A549 (cell line): ENCODE data around the gene MEF2B. TPM values are rescaled to one million over a fixed set of nuclear protein-coding genes. Genes with fewer than 3 reads are reported as not detected.

ENCODE experiments used
- ATAC-seq, 2 experiments: fragments of 200-7000 bp in 1 of 2; fragments of >200 bp in 1 of 2; cut with Nextera tagmentation in 1 of 2; cut with Tn5 transposase in 1 of 2; 3 replicates each; pipeline versions ENCODE4 v1.8.0 to v1.9.1; 2018 to 2020; ENCODE audit warnings: mild to moderate bottlenecking in 1 of 2, moderate library complexity in 1 of 2
- CTCF ChIA-PET: fragments of 300-600 bp; sonication (Branson Sonifier 250); formaldehyde crosslinking; extraction: SDS; loops from one replicate; lab custom pipeline; 2021; ENCODE audit warnings: antibody characterized with exemption, inconsistent platforms; lab: Yijun Ruan, JAX
- POLR2A ChIA-PET: fragments of 350-600 bp; formaldehyde crosslinking; extraction: SDS; loops from one replicate; lab custom pipeline; 2021; ENCODE audit warnings: antibody characterized with exemption, inconsistent platforms; lab: Yijun Ruan, JAX
- DNase-seq, 2 experiments: peaks; one replicate each; pipeline versions ENCODE4 v3.0.0 to v3.0.0-alpha.2; 2011 to 2016; ENCODE audit warnings: low read depth in 1 of 2, low spot score in 1 of 2
- FAIRE-seq: peaks from 2 replicates; lab custom pipeline; 2011; peaks lifted over from hg19 to GRCh38; lab: Jason Lieb, UNC
- H3K27ac ChIP-seq, 2 experiments: fragments of >200 bp; sonication (Bioruptor Twin); formaldehyde crosslinking; 3 replicates each; pipeline ENCODE4 v1.5.1; 2016 to 2017
- H3K4me1 ChIP-seq: fragments of >200 bp; sonication (Bioruptor Twin); formaldehyde crosslinking; 3 replicates; pipeline ENCODE4 v1.6.1; 2016
- H3K4me2 ChIP-seq: fragments of >200 bp; sonication (Bioruptor Twin); formaldehyde crosslinking; 3 replicates; pipeline ENCODE4 v1.6.1; 2016
- H3K4me3 ChIP-seq: fragments of >200 bp; sonication (Bioruptor Twin); formaldehyde crosslinking; 3 replicates; pipeline ENCODE4 v1.5.1; 2016
- H3K9me3 ChIP-seq: fragments of >200 bp; sonication (Bioruptor Twin); formaldehyde crosslinking; 3 replicates; pipeline ENCODE4 v1.6.1; 2016
- ATOH8 ChIP-seq: fragments of 250-450 bp; sonication (Bioruptor Pico); IDR thresholded peaks from 2 replicates; pipeline ENCODE4 v1.5.0; 2020; ENCODE audit warnings: low read depth, mild to moderate bottlenecking, moderate library complexity
- BCL3 ChIP-seq: fragments of >200 bp; sonication (Bioruptor Twin); formaldehyde crosslinking; IDR thresholded peaks from 3 replicates; pipeline ENCODE4 v1.6.1; 2016
- CHD2 ChIP-seq: fragments of 150-350 bp; IDR thresholded peaks from 2 replicates; pipeline ENCODE4 v1.6.1; 2014; ENCODE audit warnings: low read length; ENCODE audit not compliant: partially characterized antibody
- CHD4 ChIP-seq: fragments of 200-600 bp; sonication (generic); IDR thresholded peaks from 2 replicates; pipeline ENCODE4 v1.6.1; 2016; ENCODE audit warnings: antibody characterized with exemption, mild to moderate bottlenecking, borderline replicate concordance
- EHMT2 ChIP-seq: fragments of 200-600 bp; sonication (generic); IDR thresholded peaks from 2 replicates; pipeline ENCODE4 v1.6.1; 2016; ENCODE audit warnings: antibody characterized with exemption, low read depth, mild to moderate bottlenecking, moderate library complexity
- ELK1 ChIP-seq: fragments of 150-350 bp; IDR thresholded peaks from 2 replicates; pipeline ENCODE4 v1.6.1; 2014; ENCODE audit warnings: low read depth, mild to moderate bottlenecking, low read length
- EP300 ChIP-seq, 2 experiments: fragments of >200 bp; sonication (Bioruptor Twin); formaldehyde crosslinking; IDR thresholded peaks; 2 replicates in 1 of 2; 3 replicates in 1 of 2; pipeline ENCODE4 v1.6.1; 2016 to 2017
- FOXS1 ChIP-seq: fragments of 250-450 bp; sonication (Bioruptor Pico); IDR thresholded peaks from 2 replicates; pipeline ENCODE4 v1.5.0; 2020; ENCODE audit warnings: mild to moderate bottlenecking, moderate library complexity
- GATA3 ChIP-seq: IDR thresholded peaks from 2 replicates; pipeline ENCODE4 v1.6.1; 2012; ENCODE audit warnings: borderline replicate concordance
- HES2 ChIP-seq: fragments of >200 bp; sonication (Bioruptor Twin); formaldehyde crosslinking; IDR thresholded peaks from 2 replicates; pipeline ENCODE4 v1.6.1; 2016
- HEYL ChIP-seq: fragments of 250-450 bp; sonication (Bioruptor Pico); IDR thresholded peaks from 2 replicates; pipeline ENCODE4 v1.8.0; 2021; ENCODE audit warnings: mild to moderate bottlenecking, moderate library complexity
- HOXA7 ChIP-seq: fragments of 250-450 bp; sonication (Bioruptor Pico); IDR thresholded peaks from 2 replicates; pipeline ENCODE4 v1.5.0; 2020; ENCODE audit warnings: mild to moderate bottlenecking, moderate library complexity
- JUNB ChIP-seq: fragments of >200 bp; sonication (Bioruptor Twin); formaldehyde crosslinking; IDR thresholded peaks from 2 replicates; pipeline ENCODE4 v1.6.1; 2016
- KDM5A ChIP-seq: fragments of 200-600 bp; sonication (generic); IDR thresholded peaks from 2 replicates; pipeline ENCODE4 v1.6.1; 2016; ENCODE audit warnings: antibody characterized with exemption, mild to moderate bottlenecking
- MAFK ChIP-seq: fragments of 450-650 bp; IDR thresholded peaks from 2 replicates; pipeline ENCODE4 v1.6.1; 2014; ENCODE audit not compliant: partially characterized antibody
- MAX ChIP-seq: IDR thresholded peaks from 2 replicates; pipeline ENCODE4 v1.6.1; 2012
- MAZ ChIP-seq: fragments of 150-350 bp; IDR thresholded peaks from 2 replicates; pipeline ENCODE4 v1.6.1; 2014; ENCODE audit warnings: antibody characterized with exemption, low read depth, low read length, borderline replicate concordance
- MYC ChIP-seq: IDR thresholded peaks from 2 replicates; pipeline ENCODE4 v1.6.1; 2012; ENCODE audit warnings: mild to moderate bottlenecking, inconsistent platforms, low read length, improper control_type of control experiment, borderline replicate concordance
- NPAS2 ChIP-seq: fragments of 250-450 bp; sonication (Bioruptor Pico); IDR thresholded peaks from 2 replicates; pipeline ENCODE4 v1.8.0; 2022; ENCODE audit warnings: mild to moderate bottlenecking, moderate library complexity, borderline replicate concordance
- POLR2A ChIP-seq: IDR thresholded peaks from 2 replicates; pipeline ENCODE4 v1.6.1; 2012; ENCODE audit warnings: mild to moderate bottlenecking, low read length
- POLR2AphosphoS2 ChIP-seq: conservative IDR thresholded peaks from 2 replicates; pipeline ENCODE4 v1.6.1; 2012; ENCODE audit warnings: low read length, improper control_type of control experiment, inconsistent platforms
- RAD21 ChIP-seq, 2 experiments: fragments of >200 bp in 1 of 2; sonication (Bioruptor Twin) in 1 of 2; formaldehyde crosslinking in 1 of 2; IDR thresholded peaks in 1 of 2; conservative IDR thresholded peaks in 1 of 2; 2 replicates in 1 of 2; 3 replicates in 1 of 2; pipeline ENCODE4 v1.6.1; 2012 to 2018; ENCODE audit warnings: inconsistent platforms in 1 of 2
- RARB ChIP-seq: fragments of 250-450 bp; sonication (Bioruptor Pico); IDR thresholded peaks from 2 replicates; pipeline ENCODE4 v1.8.0; 2021; ENCODE audit warnings: mild to moderate bottlenecking, moderate library complexity
- RNF2 ChIP-seq: fragments of 200-600 bp; sonication (generic); IDR thresholded peaks from 2 replicates; pipeline ENCODE4 v1.6.1; 2016; ENCODE audit warnings: low read depth, mild to moderate bottlenecking, antibody characterized with exemption, moderate library complexity, borderline replicate concordance
- SMC3 ChIP-seq: fragments of >200 bp; sonication (Bioruptor Twin); formaldehyde crosslinking; IDR thresholded peaks from 3 replicates; pipeline ENCODE4 v1.6.1; 2018; ENCODE audit warnings: inconsistent platforms
- SREBF2 ChIP-seq: fragments of 450-650 bp; IDR thresholded peaks from 2 replicates; pipeline ENCODE4 v1.6.1; 2014; ENCODE audit warnings: mild to moderate bottlenecking, moderate library complexity
- TP53 ChIP-seq: fragments of 250-450 bp; sonication (Bioruptor Pico); IDR thresholded peaks from 2 replicates; pipeline ENCODE4 v1.5.0; 2021; ENCODE audit warnings: mild to moderate bottlenecking, moderate library complexity
- USF2 ChIP-seq: fragments of 450-650 bp; IDR thresholded peaks from 2 replicates; pipeline ENCODE4 v1.6.1; 2014; ENCODE audit warnings: antibody characterized with exemption
- ZC3H11A ChIP-seq: fragments of 450-650 bp; IDR thresholded peaks from 2 replicates; pipeline ENCODE4 v1.6.1; 2014; ENCODE audit warnings: antibody characterized with exemption, mild to moderate bottlenecking
- ZFP36 ChIP-seq: fragments of 450-650 bp; IDR thresholded peaks from 2 replicates; pipeline ENCODE4 v1.6.1; 2014; ENCODE audit warnings: borderline replicate concordance; ENCODE audit not compliant: partially characterized antibody
- ZNF302 ChIP-seq: fragments of 250-450 bp; sonication (Bioruptor Pico); IDR thresholded peaks from 2 replicates; pipeline ENCODE4 v1.9.0; 2021; ENCODE audit warnings: inconsistent platforms, mild to moderate bottlenecking, moderate library complexity
- WGBS: methylation state at CpG from one replicate; pipeline ENCODE4 v1.1.6; 2017; ENCODE audit errors: missing lambda C conversion rate; 5-methylcytosine and 5-hydroxymethylcytosine counted together
- polyA plus RNA-seq, 4 experiments: library from polyadenylated mRNA; depleted of rRNA in 3 of 4; stranded (reverse); fragments of >200 nt; fragmentation: RNase III in 1 of 4; extraction: RNeasy Plus Mini Kit Qiagen cat#74134 plus additional on column Dnase treatment in 1 of 4; gene quantifications; 2 replicates in 3 of 4; 3 replicates in 1 of 4; pipeline ENCODE4 v1.2.3, GENCODE V29; 2011 to 2017

The MEF2B gene
- polyA plus RNA-seq, 2 of the 4 experiments (the other 2 are of a cell fraction) = 0.10 to 0.13 TPM

- TF ChIP-seq HES2 (no peak), SMC3 (no peak), CHD2 (no peak), ZNF302 (CRISPR knock-in tag) (no peak), MAX (no peak), SREBF2 (no peak), MAZ (no peak), TP53 (CRISPR knock-in tag) (no peak), POLR2A (no peak), MYC (no peak), HOXA7 (CRISPR knock-in tag) (no peak), GATA3 (no peak)
Measured at GRCh38 chr19:19131989-19132388, 38.1 kb downstream of the MEF2B start (continued).

- H3K4me3 ChIP-seq = no peak overlapping the region
- no peak for DNase-seq
- ATAC-seq = no peak
- WGBS = 93% methylated on average over 6 of the region's 6 CpGs
- H3K9me3 ChIP-seq = no peaks in the 10 kb centered on the region
- no peak overlapping the region for H3K4me2 ChIP-seq
- TF ChIP-seq KDM5A (no peak), MAFK (peak; percentile 81), RARB (no peak)
- ChIA-PET POLR2A (no interaction called here), CTCF (no interaction called here)
- FAIRE-seq = no peak
- H3K27ac ChIP-seq = no peak overlapping the region
- no peaks in the 10 kb centered on the region for H3K4me1 ChIP-seq
Measured at GRCh38 chr19:19126102-19126501, 44.0 kb downstream of the MEF2B start.

GRCh38 chr19:19123386-19123785 is 46.7 kb downstream of the MEF2B start:
- Histone ChIP-seq H3K4me1 (no peaks in the 10 kb centered on the region), H3K4me2 (no peak overlapping the region), H3K4me3 (no peak overlapping the region), H3K9me3 (no peaks in the 10 kb centered on the region)
- POLR2A ChIA-PET = no interaction called here
- CTCF ChIA-PET = interaction anchor here (1.0 kb wide), 1 partner anchor 13 kb away, joined by 3 read pairs; no protein-coding TSS in a partner anchor
- TF ChIP-seq ZFP36 (no peak), ATOH8 (CRISPR knock-in tag) (no peak), JUNB (no peak), RAD21 (conservative IDR thresholded peaks at IDR 0.05 in 1 of 2, IDR thresholded peaks at IDR 0.05 in 1 of 2) (no peak), USF2 (no peak), ZNF302 (CRISPR knock-in tag) (no peak), HEYL (CRISPR knock-in tag) (no peak), NPAS2 (CRISPR knock-in tag) (no peak), ELK1 (no peak), RNF2 (no peak), FOXS1 (no peak), POLR2AphosphoS2 (no peak), CHD4 (no peak), SMC3 (no peak), KDM5A (no peak), ZC3H11A (no peak), BCL3 (no peak), TP53 (CRISPR knock-in tag) (no peak), EHMT2 (no peak), EP300 (IDR thresholded peaks at IDR 0.05) (no peak)
- TF ChIP-seq, all 56 proteins: peak for 0
- FAIRE-seq (no peak), ATAC-seq (no peak), DNase-seq (no peak)
- H3K27ac ChIP-seq = no peak overlapping the region
